GM19438 (cell line): ENCODE results near the gene CEP295NL.
"Not testable (repeated sequence)": the region's sequence is repeated elsewhere in the genome, so short reads cannot be mapped to it uniquely, and the experiment has no call there.

Experiments used
- ATAC-seq: cut with Tn5 transposase; IDR thresholded peaks from one replicate; pipeline ENCODE4 v1.9.1; 2021; ENCODE audit warnings: low read depth; ENCODE audit not compliant: unreplicated experiment

The CEP295NL gene

DNA sequence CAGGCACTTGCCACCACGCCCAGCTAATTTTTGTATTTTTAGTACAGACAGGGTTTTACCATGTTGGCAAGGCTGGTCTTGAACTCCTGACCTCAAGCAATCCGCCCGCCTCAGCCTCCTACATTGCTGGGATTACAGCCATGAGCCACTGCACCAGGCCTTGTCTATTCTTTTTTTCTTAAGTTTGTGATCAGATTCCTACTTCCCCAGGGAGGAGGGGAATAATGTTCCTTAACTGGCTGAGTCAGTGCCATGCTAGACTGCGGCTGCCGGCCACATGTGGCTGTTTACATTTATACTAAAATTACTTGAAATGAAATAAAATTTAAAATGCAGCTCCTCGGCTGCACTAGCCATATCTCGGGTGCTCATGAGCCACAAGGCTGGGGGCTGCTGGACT lies 34.6 kb downstream of the CEP295NL start:
- no peak for ATAC-seq

DNA sequence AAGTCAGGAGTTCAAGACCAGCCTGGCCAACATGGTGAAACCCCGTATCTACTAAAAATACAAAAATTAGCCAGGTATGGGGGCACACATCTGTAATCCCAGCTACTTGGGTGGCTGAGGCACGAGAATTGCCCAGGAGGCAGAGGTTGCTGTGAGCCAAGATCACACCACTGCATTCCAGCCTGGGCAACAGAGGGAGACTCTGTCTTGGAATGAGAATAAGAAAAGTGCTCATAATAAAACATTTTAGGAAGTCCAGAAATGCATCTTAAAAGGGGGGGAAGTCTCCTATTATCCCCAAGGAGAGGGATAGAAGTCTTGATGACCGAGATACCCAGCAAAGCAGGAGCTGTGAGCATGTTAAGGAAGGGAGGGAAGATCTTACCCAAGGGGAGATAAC lies 36.0 kb downstream of the CEP295NL start:
- not testable (repeated sequence) for ATAC-seq

DNA sequence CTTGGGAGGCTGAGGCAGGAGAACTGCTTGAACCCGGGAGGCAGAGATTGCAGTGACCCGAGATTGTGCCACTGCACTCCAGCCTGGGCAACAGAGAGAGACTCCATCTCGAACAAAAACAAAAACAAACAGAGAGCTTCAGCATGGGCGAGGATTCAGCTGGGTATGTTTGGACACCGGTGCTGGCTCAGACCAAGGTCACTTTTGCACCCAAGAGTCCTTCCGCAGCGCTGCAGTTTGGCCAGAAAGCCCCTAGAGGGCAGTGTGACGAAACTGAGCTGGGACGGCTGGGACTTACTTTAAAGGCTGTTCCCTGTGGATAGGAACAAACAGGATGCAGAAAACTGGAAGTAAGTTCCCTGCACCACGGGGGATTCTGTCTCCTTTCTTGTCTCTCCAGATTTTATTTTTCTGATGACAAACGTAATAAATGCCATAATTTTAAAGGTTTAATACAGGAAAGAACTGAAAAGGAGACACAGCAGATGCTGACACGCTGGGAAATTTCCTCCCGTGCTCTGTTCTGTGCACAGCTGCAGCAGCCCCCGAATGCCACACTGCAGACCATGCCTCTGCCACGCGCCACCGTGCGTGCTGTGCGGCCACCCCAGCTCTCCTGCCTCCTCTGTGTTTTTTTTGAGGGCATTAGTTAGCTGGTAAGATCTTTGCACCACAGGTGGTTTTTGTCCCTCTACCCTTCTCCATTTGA lies 37.2 kb downstream of the CEP295NL start:
- ATAC-seq, result no peak

- ATAC-seq, result no peak
Observed at GRCh38 chr17:78864117-78864516, 38.9 kb downstream of the CEP295NL start.

- no peak for ATAC-seq
Observed at GRCh38 chr17:78862073-78863023, 40.7 kb downstream of the CEP295NL start.

DNA sequence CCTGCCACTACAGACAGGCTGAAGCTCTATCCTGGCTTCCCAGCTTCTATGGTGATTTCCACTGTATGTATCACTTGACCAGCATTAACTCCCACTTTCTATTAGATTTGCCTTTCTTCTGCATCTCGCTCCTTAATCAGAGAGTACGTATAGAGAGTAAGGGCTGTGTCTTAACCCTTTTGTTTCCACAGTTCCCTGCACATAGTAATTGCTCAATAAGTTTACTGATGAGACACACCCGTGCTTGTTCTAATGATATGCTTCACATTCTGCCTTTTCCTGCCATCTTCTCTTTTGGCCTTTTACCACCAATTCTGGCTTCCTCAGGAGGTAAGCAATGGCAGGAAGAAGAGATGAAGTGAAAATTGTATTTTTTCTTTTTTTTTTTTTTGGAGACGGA lies 41.8 kb downstream of the CEP295NL start:
- ATAC-seq, result no peak

DNA sequence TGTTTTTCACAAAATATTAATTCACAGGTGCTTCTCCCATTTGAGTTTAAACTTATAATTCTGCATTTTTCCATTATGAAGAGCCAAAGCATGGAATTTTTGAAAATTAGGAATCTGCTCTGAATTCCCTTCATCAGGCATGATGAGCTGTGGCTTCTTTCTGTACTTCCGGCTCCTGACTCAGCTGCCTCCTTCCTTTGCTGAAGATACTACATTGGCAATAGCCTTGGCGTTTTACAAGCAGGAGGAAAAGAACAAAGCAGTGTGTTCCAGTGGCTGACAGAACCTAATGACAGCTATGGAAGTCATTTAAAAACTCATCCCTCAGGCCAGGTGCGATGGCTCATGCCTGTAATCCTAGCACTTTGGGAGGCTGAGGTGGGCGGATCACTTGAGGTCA lies 44.0 kb downstream of the CEP295NL start:
- no peak for ATAC-seq

DNA sequence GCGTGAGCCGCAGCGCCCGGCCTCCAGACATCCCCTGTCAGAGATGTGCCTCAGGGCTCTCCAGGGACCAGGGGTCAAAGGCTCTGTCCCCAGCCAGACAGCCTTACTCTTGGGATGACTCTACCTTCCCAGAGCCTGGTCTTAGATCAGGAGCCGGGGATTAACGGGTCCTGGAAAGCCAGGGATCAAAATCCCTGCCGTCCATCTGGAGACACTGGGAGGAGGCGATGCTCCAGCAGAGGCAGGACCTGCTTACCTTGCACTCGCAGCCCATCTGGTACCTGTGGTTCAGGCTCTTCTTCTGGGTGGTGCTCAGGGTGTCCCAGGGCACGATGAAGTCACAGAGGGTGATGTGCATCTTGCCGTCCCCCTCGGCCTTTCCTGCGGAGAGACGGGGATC lies 45.7 kb downstream of the CEP295NL start:
- ATAC-seq, result no peak

- ATAC-seq, result no peak
Observed at GRCh38 chr17:78855561-78856165, 47.3 kb downstream of the CEP295NL start.

- ATAC-seq, result no peak
Observed at GRCh38 chr17:78854508-78854907, 48.5 kb downstream of the CEP295NL start.

- no peak for ATAC-seq
Observed at GRCh38 chr17:78853926-78854394, 49.0 kb downstream of the CEP295NL start.

DNA sequence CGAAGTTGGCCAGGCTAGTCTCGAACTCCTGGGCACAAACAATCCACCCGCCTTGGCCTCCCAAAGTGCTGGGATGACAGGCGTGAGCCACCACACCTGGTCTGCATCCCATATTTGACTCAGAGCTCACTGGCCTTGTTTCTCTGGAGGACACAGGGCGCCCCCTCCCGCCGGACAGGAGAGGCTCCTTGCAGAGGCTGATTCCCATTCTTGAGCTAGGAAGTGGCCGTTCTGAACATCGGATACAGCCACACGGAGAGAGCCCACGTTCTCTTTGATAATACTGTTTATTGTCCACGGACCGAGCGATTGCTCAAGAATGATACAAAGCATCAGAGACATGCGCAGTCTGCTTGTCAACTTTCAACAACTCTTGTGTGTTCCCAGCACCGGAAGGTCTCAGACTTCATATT lies 50.3 kb downstream of the CEP295NL start:
- ATAC-seq, result no peak

- ATAC-seq, result no peak
Observed at GRCh38 chr17:78849026-78849425, 54.0 kb downstream of the CEP295NL start.

DNA sequence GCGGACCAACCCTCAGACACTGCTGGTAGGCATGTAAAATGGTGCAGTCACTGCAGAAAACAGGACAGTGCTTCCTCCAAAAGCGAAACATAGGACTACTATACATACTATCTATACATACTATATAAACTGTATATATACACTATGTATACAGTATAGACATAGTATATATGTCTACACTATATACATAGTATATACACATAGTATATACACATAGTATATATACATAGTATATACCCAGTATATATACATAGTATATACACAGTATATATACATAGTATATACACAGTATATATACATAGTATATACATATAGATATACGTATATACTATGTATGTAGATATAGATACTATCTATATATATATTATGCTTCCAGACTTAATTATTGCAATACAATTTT lies 55.9 kb downstream of the CEP295NL start:
- no peak for ATAC-seq

DNA sequence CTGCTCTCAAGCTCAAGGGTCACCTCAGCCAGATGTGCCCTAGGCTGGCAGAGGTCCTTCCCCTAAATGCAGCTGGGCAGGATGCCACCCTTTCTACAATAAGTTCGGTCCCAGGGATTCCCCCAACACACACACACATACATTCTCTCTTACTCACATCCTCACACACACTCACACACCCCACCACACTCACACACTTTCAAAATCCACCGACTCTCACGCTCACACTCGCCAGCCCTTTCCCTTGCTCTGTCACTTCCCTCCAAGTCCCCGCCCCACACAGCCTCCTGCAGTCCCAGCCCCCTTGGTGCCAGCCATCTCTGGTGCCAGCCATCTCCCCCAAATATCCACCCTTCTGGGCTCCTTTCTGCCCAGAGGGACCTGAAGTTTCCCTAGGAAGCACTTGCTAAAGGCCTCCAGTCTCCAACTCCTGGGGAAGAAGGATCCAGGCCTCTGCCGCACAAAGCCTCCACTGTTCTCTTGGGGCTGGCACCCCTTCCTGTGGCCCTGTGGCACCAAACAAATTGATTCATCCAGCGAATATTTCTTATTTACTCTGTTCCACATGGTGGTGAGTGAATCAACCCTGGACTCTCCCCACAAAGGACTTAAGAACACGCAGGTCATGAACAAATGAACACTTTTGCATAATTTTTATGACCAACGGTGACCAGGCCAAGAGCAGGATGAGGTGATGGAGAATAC lies 58.5 kb downstream of the CEP295NL start:
- no peak for ATAC-seq

DNA sequence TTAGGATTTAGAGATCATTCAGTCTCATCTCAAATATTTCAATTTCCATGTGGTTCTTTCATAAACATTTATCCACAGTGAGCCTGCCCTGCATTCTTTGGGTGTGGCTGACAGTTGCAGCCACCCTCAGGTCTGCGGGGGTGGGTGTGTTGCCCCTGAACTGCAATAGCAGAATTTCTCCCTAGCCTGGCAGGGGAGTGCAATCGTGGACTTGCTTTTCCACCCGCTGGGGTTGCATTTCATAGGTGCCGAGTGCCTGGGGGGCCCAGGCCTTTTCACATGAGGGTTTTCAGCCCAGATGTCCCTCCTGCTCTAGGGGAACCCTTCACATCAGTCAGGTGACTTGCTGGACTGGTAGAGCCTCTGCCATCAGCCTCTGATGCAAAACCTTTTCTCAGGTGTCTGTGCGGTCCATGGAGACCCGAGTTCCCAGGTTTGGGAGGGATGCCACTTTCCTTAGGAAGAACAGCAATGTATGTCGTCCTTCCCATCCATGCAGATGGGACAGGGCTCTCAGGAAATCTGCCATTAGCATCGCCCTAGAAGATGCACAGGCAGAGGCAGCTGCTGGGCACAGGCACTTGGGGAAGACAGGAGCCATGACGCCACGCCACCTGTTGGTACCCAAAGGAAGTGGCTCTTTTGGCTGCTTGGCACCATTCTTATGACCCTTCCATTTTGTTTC lies 60.0 kb downstream of the CEP295NL start:
- ATAC-seq, result no peak

- ATAC-seq, result peak; percentile 85
Observed at GRCh38 chr17:78840780-78841611, 62.0 kb downstream of the CEP295NL start, which contains the start of gene USP36. USP36 (minus strand) TSS chr17:78840814; CDS start chr17:78836363, 4,451 bp downstream.
